Right atrium auricular region (tissue), 2 donors: ENCODE measurements around the gene TCAF1. TPM values are rescaled to one million over a fixed set of nuclear protein-coding genes. Genes with fewer than 3 reads are reported as not detected.
A peak's percentile ranks its signal among the peaks of the same experiment; 100 is the strongest.

ENCODE experiments used
- DNase-seq: peaks from one replicate; pipeline ENCODE4 v3.0.0-alpha.2; 2019; ENCODE audit warnings: low spot score
- H3K27ac ChIP-seq, 2 donors: fragments of 200-600 bp; sonication (generic); 1 replicate in 1 of 2; 2 replicates in 1 of 2; pipeline ENCODE4 v1.5.1; 2016 to 2019
- H3K27me3 ChIP-seq, 2 donors: fragments of 200-600 bp; sonication (generic); one replicate each; pipeline versions ENCODE4 v1.5.1 to v1.6.0; 2017 to 2019
- H3K36me3 ChIP-seq: fragments of 200-600 bp; sonication (generic); one replicate; pipeline ENCODE4 v1.5.1; 2016
- H3K4me1 ChIP-seq, 2 donors: fragments of 200-600 bp; sonication (generic); one replicate each; pipeline versions ENCODE4 v1.5.1 to v1.6.0; 2017 to 2019
- H3K4me3 ChIP-seq, 2 donors: fragments of 200-600 bp; sonication (generic); 1 replicate in 1 of 2; 2 replicates in 1 of 2; pipeline ENCODE4 v1.5.1; 2017 to 2019; ENCODE audit warnings: mild to moderate bottlenecking in 1 of 2, moderate library complexity in 1 of 2
- H3K9me3 ChIP-seq, 2 donors: fragments of 200-600 bp; sonication (generic); one replicate each; pipeline ENCODE4 v1.5.1; 2019
- CTCF ChIP-seq, 2 donors: fragments of 200-600 bp; sonication (generic); IDR thresholded peaks; one replicate each; pipeline ENCODE4 v1.5.1; 2019; ENCODE audit warnings: antibody characterized with exemption in 2 of 2
- total RNA-seq, 2 donors: library from RNA; depleted of rRNA; stranded (reverse); fragments of >200 nt; gene quantifications; one replicate each; pipeline ENCODE4 v1.1.0, GENCODE V29; 2016

Gene TCAF1
- total RNA-seq, 2 donors from 2014 or later, result 27.9 to 32.1 TPM

GRCh38 chr7:143906895-143907294 lies 4.9 kb upstream of the TCAF1 start:
- Histone ChIP-seq H3K27me3 (no peaks in the 10 kb centered on the region), H3K4me3 (no peak overlapping the region), H3K36me3 (no peaks in the 10 kb centered on the region), H3K9me3 (no peaks in the 10 kb centered on the region), H3K4me1 (peaks cover 0 to 16% of the 10 kb centered on the region in 2 donors), H3K27ac (no peak overlapping the region)
- DNase-seq, result no peak
- no peak for TF ChIP-seq CTCF (IDR thresholded peaks at IDR 0.05)

GRCh38 chr7:143906151-143906550 lies 4.2 kb upstream of the TCAF1 start:
- H3K27me3 ChIP-seq, result no peaks in the 10 kb centered on the region
- no peaks in the 10 kb centered on the region for H3K9me3 ChIP-seq
- no peak overlapping the region for H3K4me3 ChIP-seq
- DNase-seq, result no peak
- no peak for TF ChIP-seq CTCF (IDR thresholded peaks at IDR 0.05)
- no peaks in the 10 kb centered on the region for H3K36me3 ChIP-seq
- H3K4me1 ChIP-seq, result peaks cover 0 to 18% of the 10 kb centered on the region in 2 donors
- H3K27ac ChIP-seq, result no peak overlapping the region

- TF ChIP-seq CTCF (IDR thresholded peaks at IDR 0.05), result no peak
- Histone ChIP-seq H3K4me3 (no peak overlapping the region), H3K27ac (no peak overlapping the region)
Measured at GRCh38 chr7:143905509-143905908, 3.5 kb upstream of the TCAF1 start.

GRCh38 chr7:143902332-143902899 lies 440 bp upstream of the TCAF1 start:
- Histone ChIP-seq H3K4me1 (peaks cover 0 to 34% of the 10 kb centered on the region in 2 donors), H3K36me3 (no peaks in the 10 kb centered on the region), H3K27ac (peak overlapping the region; percentile 89 to 96), H3K27me3 (no peaks in the 10 kb centered on the region), H3K4me3 (peak overlapping the region in 1 of 2 donors; percentile 85), H3K9me3 (no peaks in the 10 kb centered on the region)
- TF ChIP-seq CTCF (IDR thresholded peaks at IDR 0.05), result no peak
- no peak for DNase-seq

More at GRCh38 chr7:143905509-143905908, 3.5 kb upstream of the TCAF1 start:
- Histone ChIP-seq H3K4me1 (peaks cover 0 to 25% of the 10 kb centered on the region in 2 donors), H3K36me3 (no peaks in the 10 kb centered on the region), H3K27me3 (no peaks in the 10 kb centered on the region), H3K9me3 (no peaks in the 10 kb centered on the region)
- DNase-seq, result no peak

- Histone ChIP-seq H3K4me3 (peak overlapping the region; percentile 61 to 85), H3K27me3 (no peaks in the 10 kb centered on the region), H3K9me3 (no peaks in the 10 kb centered on the region), H3K27ac (peak overlapping the region; percentile 89 to 96), H3K4me1 (peaks cover 0 to 34% of the 10 kb centered on the region in 2 donors), H3K36me3 (no peaks in the 10 kb centered on the region)
- DNase-seq, result no peak
- no peak for TF ChIP-seq CTCF (IDR thresholded peaks at IDR 0.05)
Measured at GRCh38 chr7:143901332-143901667, 676 bp downstream of the TCAF1 start.

GRCh38 chr7:143900230-143900766 lies 1.7 kb downstream of the TCAF1 start:
- H3K27me3 ChIP-seq, result no peaks in the 10 kb centered on the region
- peak overlapping the region in 1 of 2 donors; percentile 3 for H3K27ac ChIP-seq
- no peak for DNase-seq
- no peak overlapping the region for H3K4me3 ChIP-seq
- no peaks in the 10 kb centered on the region for H3K9me3 ChIP-seq
- peaks cover 0 to 27% of the 10 kb centered on the region in 2 donors for H3K4me1 ChIP-seq
- no peak for TF ChIP-seq CTCF (IDR thresholded peaks at IDR 0.05)
- H3K36me3 ChIP-seq, result no peaks in the 10 kb centered on the region
